M059J (cell line): ENCODE results near the gene CACNA1A. TPM values are rescaled to one million over a fixed set of nuclear protein-coding genes. Genes with fewer than 3 reads are reported as not detected.

Source experiments
- DNase-seq: peaks from one replicate; pipeline ENCODE4 v3.0.0-alpha.2; 2012; ENCODE audit warnings: low read depth
- total RNA-seq: library from RNA; depleted of rRNA; stranded (reverse); fragments of >200 nt; shearing (Covaris generic); gene quantifications from 2 replicates; pipeline ENCODE4 v1.2.3, GENCODE V29; 2014

CACNA1A gene
- total RNA-seq, 1 experiment from 2014 or later = 8.5 TPM

DNA sequence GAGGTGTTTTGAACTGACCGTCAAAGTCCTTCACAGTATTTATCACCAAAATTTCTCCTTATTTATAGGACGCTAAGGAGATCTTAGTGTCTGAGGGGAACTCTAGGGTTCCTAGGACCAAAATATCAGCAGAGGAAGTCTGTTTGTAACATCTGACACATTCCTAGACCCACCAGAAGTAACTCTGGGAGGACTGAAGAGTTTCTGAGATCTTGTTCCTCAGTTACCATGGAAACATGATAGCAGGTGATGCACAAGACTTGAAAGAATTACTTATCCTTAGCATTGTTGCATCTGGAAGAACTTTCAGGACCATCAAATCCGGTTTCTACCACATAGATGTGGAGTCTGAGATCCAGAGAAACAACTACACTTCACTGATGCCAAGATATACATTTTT, 191.5 kb downstream of the CACNA1A start:
- no peak for DNase-seq

DNA sequence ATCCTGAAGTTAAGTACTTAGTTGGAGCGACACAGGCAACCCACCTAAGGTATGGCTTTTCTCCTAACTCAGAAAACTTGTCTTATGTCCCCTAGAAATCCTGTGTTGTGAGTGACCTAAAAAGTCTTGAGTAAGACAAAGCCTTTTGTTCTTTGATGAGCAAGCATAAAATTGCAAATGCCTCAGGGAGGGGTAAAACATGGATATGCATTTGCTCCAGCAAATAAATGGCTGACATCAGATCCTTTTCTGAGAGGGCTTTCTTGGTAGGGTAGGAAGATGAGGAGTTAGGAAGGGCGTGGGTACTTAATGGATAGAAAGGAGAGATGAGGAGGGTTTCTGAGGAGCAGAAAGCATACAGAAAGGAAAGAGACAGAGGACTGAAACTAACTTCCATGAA, 192.4 kb downstream of the CACNA1A start:
- DNase-seq = no peak

- no peak for DNase-seq
Measured at GRCh38 chr19:13309864-13310263, 196.4 kb downstream of the CACNA1A start.

DNA sequence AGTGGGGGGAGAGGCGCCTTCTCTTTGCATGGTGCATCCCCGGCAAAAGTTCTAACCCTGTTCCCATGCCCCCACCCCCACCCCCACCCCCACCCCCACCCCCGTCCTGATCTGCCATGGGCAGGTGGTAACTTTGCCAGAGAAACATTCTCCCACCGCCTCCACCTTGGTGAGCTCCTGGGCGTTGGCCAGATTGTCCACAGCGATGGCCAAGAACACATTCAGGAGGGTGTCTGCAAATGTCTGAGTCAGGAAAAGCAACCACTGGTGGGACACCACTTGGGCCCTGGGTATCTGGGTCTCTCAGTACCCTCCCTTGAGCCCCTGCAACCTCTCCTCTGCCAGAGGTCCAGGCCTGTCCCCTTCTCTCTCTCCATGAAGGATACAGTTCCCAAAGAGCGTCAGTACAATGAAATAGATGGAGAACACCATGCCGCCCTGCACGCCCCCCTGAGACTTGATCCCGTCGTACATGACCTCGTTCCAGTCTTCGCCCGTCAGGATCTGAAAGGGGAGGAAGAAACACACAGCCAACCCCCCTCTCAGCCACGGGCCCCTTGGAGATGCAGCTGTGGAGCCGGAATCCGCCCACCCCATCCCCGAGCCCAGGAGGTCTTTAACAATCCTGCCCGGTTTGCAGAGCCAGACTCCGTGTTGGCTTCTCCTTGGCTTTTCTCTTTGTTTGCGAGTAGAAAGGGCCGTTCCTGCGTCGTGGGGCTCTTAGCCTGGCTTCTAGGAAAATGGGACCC, 202.7 kb downstream of the CACNA1A start:
- no peak for DNase-seq

DNA sequence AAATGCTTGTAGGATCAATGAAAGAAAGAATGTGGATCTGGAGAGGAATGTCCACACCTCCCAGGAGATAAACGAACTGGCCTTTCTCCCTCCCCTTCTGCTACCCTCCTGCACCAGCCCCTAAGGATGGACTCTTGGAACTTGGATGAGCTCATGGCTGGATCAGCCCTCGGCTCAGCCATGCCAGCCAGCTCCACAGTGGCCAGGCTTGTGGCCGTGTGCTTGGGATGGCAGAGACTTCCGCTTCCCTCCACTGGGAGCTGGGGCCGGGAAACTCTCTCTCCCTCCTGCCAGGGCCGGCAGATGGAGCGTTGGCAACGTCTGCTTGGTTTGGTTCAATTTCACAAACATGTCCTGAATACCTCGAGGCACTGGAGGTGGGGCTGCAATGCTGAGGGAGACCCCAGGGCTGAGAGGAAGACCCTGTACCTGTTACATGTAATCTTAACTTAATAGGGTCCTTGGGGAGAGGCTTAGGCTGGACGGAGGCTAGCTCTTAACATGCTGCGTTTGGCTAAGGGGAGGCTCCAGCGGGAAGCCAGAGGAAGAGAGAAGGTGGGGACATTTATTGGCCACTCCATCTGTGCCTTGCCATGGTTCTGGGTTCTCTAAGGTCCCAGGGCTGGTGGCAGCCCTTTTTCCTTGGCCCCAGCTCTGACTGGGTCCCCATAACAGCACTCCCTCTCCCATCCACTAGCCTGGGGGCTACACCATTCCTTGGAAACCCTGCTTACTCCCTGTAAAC, 203.6 kb downstream of the CACNA1A start:
- no peak for DNase-seq

DNA sequence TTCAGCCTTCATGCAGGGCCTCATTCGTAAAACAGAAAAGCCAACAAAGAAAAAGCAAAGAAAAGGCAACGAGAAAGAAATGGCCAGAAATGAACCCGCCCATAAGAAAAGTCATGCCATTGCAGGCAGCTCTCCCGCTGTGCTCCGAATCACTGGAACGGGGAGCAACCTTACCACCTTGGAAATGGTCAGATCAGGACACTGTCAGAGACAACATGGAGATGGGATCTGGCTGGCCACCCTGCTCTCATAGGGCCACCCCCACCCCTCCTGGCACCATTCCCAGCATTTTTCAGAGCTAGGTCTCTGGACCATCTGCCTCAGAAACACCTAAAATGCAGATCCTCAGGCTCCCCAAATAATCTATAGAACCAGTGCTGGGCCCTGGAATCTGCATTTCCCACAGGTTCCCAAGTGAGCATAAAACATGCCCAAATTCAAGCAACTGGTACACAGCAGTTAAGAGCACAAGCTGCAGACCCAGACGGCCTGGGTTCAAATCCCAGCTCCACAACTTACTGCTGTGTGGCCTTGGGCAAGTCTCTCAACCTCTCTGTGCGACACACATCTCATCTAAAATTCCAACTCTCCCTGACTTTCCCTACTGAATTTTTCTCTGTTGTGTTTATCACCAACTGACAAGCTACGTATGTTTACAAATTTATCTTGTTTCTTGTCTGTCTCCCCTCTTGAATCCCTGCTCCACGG, 204.5 kb downstream of the CACNA1A start:
- no peak for DNase-seq

GRCh38 chr19:13300421-13301030, 205.8 kb downstream of the CACNA1A start:
- DNase-seq = no peak

- no peak for DNase-seq
Measured at GRCh38 chr19:13299838-13300237, 206.4 kb downstream of the CACNA1A start.

- no peak for DNase-seq
Measured at GRCh38 chr19:13298565-13299481, 207.5 kb downstream of the CACNA1A start.

GRCh38 chr19:13297023-13297422, 209.3 kb downstream of the CACNA1A start:
- DNase-seq = no peak

- DNase-seq = no peak
Measured at GRCh38 chr19:13294812-13295567, 211.3 kb downstream of the CACNA1A start.

DNA sequence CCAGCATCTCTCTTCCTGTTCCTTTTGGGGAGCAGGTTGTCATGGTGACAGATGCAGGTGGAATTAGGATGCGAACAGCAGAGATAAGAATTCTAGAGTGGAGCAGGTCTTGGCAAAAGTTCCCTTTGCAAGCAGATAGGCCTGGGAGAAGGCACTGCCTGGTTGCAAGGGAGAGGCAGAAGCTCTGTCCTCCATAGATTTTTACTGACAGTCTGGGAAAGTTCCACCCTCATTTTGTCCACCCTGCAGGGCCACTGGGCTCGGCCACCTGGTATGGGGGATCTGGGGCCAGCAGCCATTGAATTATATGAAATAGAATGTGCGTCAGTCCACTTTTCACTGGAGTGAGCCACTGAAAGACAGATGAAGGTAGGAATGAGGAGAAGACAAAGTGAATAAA, 214.4 kb downstream of the CACNA1A start:
- no peak for DNase-seq

DNA sequence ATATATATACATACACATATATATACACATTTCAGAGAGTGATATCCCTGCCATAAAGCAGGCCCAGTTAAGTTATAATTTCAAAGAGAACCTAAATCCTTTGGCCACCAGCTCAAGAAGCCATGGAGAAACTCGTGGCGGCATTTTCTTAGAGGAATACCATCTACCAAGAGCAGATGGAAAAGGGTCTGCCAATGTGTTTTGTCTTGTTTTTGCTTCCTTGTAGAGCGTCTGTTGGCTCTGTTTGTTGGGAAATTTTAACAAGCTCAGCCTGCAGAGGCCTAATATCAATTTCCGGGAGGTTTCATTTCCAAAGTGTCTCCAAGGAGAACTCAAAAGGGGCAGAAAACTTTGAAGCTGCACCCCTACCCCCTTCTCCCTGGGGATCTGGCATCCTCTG, 215.5 kb downstream of the CACNA1A start:
- DNase-seq = no peak

- no peak for DNase-seq
Measured at GRCh38 chr19:13289295-13289694, 217.0 kb downstream of the CACNA1A start.

DNA sequence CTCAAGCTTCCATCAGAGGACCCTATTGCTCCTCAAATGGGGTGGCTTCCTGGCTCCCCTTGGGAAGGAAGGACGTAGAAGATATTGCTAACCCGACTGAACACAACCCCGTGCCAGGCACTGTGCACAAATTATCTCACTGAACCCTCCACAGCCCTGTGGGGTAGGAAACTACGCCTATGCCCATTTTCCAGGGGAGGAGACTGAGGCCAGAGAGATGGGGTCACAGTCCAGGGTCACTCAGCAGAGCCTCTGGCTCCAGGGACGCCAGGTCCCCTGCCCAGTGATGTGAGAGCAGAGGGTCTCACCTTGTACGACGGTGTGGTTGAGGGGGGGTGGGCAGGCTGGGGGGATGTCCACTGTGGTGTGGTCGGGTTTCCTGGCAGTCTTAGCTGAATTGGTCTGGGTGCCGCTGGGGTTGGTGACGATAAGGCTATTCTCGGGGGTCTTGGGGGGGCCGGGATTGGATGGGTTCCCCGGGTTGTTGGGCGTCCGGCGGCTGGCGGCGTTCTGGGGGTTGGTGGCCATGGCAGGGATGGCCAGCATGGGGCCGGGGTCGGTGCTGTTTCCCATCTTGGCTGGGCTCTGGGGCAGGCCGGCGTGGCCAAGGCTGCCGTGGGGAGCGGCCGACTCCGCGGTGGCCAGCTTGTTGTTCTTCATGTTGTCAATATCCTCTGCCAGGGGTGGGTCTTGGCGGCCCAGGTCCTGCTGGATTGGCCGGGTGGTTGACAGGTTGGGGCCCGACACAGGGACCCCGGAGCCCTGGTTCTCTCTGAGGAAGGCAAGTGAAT, 219.9 kb downstream of the CACNA1A start:
- no peak for DNase-seq

DNA sequence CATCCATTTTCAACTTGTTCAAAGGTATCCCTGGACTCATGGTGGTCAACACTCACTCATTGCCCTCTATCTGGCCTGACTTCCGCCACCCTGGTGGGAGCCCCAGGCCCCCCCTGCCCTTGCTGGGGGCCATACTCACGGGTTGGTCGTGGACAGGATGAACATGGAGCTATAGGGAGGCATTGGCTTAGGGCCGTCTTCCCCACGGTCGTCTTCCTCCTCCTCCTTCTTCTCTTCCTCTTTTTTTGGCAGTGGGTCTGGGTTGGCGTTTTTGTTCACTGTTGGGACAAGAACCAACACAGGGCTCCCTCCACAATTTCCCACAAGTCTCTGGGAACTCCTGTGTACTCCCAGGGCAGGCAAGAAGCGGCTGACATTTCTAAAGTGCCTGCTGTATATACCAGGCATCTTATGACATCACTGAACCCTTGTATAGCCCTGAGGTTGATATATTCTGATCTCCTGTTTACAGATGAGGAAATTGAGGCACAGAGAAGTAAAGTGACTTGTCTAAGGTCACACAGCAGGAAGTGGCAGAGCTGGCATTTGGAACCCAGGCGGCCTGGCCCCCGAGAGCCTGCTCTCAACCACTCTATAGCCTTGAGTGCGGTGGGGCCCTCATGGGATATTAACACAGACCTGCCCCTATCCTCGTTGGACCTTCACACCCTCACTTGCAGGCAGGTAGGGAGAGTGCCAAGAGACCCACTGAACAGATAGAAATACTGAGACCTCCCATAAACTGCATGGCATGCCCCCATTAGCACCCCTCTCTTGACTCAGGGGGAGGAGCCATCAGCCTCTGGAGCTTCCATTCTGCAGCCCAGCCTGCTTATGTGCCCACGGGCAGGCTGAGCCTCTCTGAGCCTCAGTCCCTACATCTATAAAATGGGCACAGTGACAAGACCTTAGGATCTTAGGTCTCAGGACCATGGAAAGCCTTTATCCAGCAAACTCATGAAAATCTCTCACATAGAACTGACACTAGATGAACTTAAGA, 221.1 kb downstream of the CACNA1A start:
- no peak for DNase-seq

- DNase-seq = no peak
Measured at GRCh38 chr19:13283871-13284270, 222.4 kb downstream of the CACNA1A start.

GRCh38 chr19:13282486-13283065, 223.7 kb downstream of the CACNA1A start:
- no peak for DNase-seq
